Upper lobe of left lung (tissue), 4 donors: Measurements from ENCODE around the gene RBBP9.

Source experiments
- POLR2A ChIP-seq, 4 donors: fragments of 450-650 bp; IDR thresholded peaks; one replicate each; pipeline ENCODE4 v1.5.1; 2016 to 2017; ENCODE audit warnings: antibody characterized with exemption in 4 of 4, mild to moderate bottlenecking in 2 of 4
- TF ChIP-seq, protein P1 (sequence below), 6 experiments: fragments of 450-650 bp in 4 of 6; fragments of 200-600 bp in 2 of 6; sonication (generic) in 2 of 6; IDR thresholded peaks; one replicate each; pipeline ENCODE4 v1.5.1; 2016 to 2019; ENCODE audit warnings: antibody characterized with exemption in 6 of 6

DNA sequence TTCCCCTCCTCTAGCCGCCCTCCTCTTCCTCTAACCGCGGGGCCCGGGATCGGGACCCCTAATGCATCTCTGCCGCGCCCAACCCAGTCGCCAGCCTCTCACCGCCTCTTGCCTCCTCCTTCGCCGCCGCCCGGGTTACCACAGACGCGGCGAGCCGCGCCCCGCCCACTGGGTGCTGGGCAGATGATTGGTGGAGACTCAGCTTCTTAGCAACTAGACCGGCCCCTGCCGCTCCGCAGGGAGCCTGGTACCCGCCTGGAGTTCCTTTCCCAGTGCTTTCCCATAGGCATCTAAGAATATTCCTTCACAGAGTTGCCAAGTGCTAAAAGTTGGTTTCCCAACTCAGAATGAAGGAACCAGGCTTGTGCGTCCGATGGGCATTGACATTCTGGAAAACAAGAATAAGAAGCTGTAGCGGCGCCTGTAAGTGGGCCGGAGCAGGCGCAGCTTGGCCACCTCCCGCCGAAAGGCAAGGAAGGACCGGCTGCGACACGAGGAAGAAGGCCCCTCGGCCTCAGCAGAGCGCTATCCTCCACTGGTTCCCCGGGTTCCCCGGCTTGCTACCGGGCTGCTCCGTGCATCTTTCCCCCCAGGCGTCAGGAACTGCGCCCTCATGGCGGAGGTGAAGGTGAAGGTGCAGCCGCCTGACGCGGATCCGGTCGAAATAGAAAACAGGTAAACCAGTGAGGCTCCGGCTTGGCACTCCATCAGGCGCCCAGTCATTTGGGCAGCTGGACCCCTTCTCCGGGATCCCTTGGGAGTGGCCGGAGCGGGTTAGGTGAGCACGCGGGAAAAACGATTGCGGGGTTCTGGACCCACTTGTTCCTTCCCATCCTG, 29.9 kb downstream of the RBBP9 start, which contains the start of the genes DZANK1 and POLR3F:
- TF ChIP-seq, protein P1, sequence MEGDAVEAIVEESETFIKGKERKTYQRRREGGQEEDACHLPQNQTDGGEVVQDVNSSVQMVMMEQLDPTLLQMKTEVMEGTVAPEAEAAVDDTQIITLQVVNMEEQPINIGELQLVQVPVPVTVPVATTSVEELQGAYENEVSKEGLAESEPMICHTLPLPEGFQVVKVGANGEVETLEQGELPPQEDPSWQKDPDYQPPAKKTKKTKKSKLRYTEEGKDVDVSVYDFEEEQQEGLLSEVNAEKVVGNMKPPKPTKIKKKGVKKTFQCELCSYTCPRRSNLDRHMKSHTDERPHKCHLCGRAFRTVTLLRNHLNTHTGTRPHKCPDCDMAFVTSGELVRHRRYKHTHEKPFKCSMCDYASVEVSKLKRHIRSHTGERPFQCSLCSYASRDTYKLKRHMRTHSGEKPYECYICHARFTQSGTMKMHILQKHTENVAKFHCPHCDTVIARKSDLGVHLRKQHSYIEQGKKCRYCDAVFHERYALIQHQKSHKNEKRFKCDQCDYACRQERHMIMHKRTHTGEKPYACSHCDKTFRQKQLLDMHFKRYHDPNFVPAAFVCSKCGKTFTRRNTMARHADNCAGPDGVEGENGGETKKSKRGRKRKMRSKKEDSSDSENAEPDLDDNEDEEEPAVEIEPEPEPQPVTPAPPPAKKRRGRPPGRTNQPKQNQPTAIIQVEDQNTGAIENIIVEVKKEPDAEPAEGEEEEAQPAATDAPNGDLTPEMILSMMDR (IDR thresholded peaks at IDR 0.05), result peak in 1 of 6 experiments; percentile 21
- TF ChIP-seq POLR2A (IDR thresholded peaks at IDR 0.05), result peak in 3 of 4 donors; percentile 34 to 64 (median 49)
